H1 (cell line): ENCODE data around the gene RNF175.

Experiments used
- BRCA1 ChIP-seq: IDR thresholded peaks from 2 replicates; pipeline ENCODE4 v1.6.1; 2012; ENCODE audit warnings: low read depth, low read length, improper control_type of control experiment
- TAF1 ChIP-seq: IDR thresholded peaks from 2 replicates; pipeline ENCODE4 v1.6.1; 2011; ENCODE audit warnings: mild to moderate bottlenecking, low read depth, low read length
- TF ChIP-seq, protein P1 (sequence below), 3 experiments: IDR thresholded peaks; 1 replicate in 2 of 3; 2 replicates in 1 of 3; pipeline versions ENCODE4 v1.5.1 to v1.6.1; 2011; ENCODE audit warnings: low read length in 3 of 3, mild to moderate bottlenecking in 3 of 3, inconsistent platforms in 2 of 3, low read depth in 1 of 3, moderate library complexity in 1 of 3; ENCODE audit not compliant: insufficient read depth in 1 of 3; ENCODE audit errors: control extremely low read depth in 1 of 3

DNA sequence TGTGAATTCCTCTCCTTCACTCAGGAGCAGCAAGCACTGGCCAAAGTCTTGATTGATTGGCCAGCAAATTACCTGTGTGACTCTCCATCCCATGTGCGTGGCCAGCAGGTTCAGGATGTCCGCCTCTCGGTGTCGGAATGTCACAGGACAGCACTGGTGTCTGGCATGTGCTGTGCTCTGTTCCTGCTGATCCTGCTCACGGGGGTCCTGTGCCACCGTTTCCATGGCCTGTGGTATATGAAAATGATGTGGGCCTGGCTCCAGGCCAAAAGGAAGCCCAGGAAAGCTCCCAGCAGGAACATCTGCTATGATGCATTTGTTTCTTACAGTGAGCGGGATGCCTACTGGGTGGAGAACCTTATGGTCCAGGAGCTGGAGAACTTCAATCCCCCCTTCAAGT is 55.3 kb downstream of the RNF175 start:
- TF ChIP-seq, protein P1, sequence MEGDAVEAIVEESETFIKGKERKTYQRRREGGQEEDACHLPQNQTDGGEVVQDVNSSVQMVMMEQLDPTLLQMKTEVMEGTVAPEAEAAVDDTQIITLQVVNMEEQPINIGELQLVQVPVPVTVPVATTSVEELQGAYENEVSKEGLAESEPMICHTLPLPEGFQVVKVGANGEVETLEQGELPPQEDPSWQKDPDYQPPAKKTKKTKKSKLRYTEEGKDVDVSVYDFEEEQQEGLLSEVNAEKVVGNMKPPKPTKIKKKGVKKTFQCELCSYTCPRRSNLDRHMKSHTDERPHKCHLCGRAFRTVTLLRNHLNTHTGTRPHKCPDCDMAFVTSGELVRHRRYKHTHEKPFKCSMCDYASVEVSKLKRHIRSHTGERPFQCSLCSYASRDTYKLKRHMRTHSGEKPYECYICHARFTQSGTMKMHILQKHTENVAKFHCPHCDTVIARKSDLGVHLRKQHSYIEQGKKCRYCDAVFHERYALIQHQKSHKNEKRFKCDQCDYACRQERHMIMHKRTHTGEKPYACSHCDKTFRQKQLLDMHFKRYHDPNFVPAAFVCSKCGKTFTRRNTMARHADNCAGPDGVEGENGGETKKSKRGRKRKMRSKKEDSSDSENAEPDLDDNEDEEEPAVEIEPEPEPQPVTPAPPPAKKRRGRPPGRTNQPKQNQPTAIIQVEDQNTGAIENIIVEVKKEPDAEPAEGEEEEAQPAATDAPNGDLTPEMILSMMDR (IDR thresholded peaks at IDR 0.05; ENCODE audit: control extremely low read depth in 1 of 3, insufficient read depth in 1 of 3, low read depth in 1 of 3, low read length in 3 of 3): no peak
- no peak for TF ChIP-seq TAF1
- no peak for TF ChIP-seq BRCA1
